Spleen (tissue), 7 donors: ENCODE measurements around the gene MAP1LC3B.

Experiments used
- CTCF ChIP-seq, 11 experiments: fragments of 200-600 bp in 7 of 11; fragments of 450-650 bp in 4 of 11; sonication (generic) in 4 of 11; IDR thresholded peaks in 8 of 11; conservative IDR thresholded peaks in 3 of 11; 1 replicate in 7 of 11; 2 replicates in 4 of 11; pipeline versions ENCODE4 v1.4.0 to v1.8.0; 2016 to 2021; ENCODE audit warnings: antibody characterized with exemption in 11 of 11, inconsistent platforms in 4 of 11, mild to moderate bottlenecking in 1 of 11
- POLR2AphosphoS5 ChIP-seq, 3 donors: sonication (generic); formaldehyde crosslinking; IDR thresholded peaks; one replicate each; pipeline ENCODE4 v1.5.1; 2017; ENCODE audit warnings: antibody characterized with exemption in 3 of 3
- donor health status: DM: no; HTN: no; CAD: no; lungs with moderate emphysema.
- donor health status: DM: no; HTN: no; CAD: no.
- donor health status: DM: no; HTN: no; CAD: no.

GRCh38 chr16:87434146-87434667, 42.1 kb downstream of the MAP1LC3B start:
- no peak for TF ChIP-seq POLR2AphosphoS5 (IDR thresholded peaks at IDR 0.05)
- no peak for TF ChIP-seq CTCF (IDR thresholded peaks at IDR 0.05 in 8 of 11, conservative IDR thresholded peaks at IDR 0.05 in 3 of 11)
